GM21526 (cell line): Measurements from ENCODE around the gene RPL11.
"Not testable (repeated sequence)": the region's sequence is repeated elsewhere in the genome, so short reads cannot be mapped to it uniquely, and the experiment has no call there.

Experiments used
- ATAC-seq: cut with Tn5 transposase; IDR thresholded peaks from one replicate; pipeline ENCODE4 v1.9.1; 2021; ENCODE audit warnings: moderate library complexity; ENCODE audit not compliant: unreplicated experiment, low FRiP score

The RPL11 gene

DNA sequence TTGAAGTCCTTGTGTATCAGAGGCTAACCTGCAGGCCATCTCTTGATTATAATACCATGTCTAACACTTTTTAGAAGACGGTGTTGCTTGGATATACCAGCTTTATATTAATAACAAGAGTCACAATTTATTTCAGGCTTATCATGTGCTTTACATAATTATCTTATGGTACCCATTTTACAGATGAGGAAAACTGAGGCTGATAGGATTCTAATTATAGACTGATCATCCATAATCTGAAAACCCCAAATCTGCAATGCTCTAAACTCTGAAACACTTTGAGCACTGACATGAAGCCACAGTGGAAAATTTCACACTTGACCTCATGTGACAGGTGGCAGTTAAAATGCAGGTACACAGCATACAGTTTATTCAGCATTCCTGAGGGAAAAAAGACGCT, 7.2 kb upstream of the RPL11 start:
- no peak for ATAC-seq

DNA sequence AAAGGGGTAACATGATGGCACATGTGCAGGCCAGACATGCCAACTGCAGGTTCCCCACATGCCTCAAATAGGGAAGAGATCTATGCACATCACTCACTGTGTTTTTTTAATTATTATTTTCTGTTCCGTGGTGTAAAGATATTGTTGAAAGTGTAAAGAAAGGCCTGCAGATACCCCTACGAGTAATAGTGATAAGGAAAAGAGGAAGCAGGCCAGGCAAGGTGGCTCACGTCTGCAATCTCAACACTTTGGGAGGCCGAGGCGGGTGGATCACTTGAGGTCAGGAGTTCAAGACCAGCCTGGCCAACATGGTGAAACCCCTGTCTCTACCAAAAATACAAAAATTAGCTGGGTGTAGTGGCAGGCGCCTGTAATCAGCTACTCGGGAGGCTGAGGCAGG, 6.4 kb upstream of the RPL11 start:
- ATAC-seq = not testable (repeated sequence)

DNA sequence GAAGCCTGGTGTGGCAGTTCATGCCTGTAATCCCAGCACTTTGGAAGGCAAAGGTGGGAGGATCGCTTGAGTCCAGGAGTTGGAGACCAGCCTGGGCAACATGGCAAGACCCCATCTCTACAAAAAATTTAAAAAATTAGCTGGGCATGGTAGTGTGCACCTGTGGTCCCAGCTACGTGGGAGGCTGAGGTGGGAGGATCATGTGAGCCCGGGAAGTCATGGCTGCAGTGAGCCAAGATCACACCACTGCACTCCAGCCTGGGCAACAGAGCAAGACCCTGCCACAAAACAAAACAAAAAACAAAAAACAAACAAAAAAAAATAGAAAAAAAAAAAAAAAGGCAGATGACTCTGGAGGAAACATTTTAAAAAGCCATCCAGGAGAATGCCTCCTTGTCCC, 3.9 kb upstream of the RPL11 start:
- ATAC-seq = not testable (repeated sequence)

DNA sequence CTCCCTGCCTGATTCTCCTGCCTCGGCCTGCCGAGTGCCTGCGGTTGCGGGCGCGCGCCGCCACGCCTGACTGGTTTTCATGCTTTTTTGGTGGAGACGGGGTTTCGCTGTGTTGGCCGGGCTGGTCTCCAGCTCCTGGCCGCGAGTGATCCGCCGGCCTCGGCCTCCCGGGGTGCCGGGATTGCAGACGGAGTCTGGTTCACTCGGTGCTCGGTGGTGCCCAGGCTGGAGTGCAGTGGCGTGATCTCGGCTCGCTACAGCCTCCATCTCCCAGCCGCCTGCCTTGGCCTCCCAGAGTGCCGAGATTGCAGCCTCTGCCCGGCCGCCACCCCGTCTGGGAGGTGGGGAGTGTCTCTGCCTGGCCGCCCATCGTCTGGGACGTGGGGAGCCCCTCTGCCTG, 3.3 kb upstream of the RPL11 start:
- ATAC-seq = not testable (repeated sequence)

DNA sequence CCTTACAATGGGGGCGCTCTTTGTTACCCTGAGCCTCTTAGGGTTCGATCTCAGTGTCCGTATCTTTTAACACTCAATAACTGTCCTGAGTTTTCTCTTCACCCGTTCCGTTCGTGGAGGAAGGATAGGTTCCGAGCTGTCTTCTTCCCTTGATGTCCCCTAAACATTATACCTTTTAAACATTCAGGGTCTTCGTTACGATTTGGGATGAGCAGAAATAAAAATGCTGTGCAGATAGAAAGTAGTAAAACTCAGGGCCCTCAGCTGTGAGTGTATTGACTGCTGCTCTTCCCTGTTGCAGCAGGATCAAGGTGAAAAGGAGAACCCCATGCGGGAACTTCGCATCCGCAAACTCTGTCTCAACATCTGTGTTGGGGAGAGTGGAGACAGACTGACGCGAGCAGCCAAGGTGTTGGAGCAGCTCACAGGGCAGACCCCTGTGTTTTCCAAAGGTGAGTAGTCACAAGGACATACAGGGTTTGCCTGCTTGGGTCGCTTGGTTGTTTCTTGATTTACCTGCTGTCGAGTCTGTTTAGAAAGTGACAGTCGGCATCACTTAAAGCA, 784 bp downstream of the RPL11 start:
- ATAC-seq = no peak

DNA sequence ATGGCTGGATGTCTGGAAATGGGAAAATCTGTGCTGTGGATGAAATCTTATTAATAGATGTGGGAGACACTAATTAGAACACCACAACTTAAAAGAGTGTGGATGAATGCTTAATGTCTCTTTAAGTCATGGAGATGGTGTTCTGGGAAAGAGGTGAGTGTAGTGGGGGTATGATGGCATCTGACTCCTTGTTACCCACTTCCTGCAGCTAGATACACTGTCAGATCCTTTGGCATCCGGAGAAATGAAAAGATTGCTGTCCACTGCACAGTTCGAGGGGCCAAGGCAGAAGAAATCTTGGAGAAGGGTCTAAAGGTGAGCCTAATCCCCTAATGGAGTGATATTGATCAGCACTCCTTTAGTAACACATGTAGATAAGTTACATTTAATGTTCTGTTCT, 2.0 kb downstream of the RPL11 start:
- ATAC-seq = no peak

DNA sequence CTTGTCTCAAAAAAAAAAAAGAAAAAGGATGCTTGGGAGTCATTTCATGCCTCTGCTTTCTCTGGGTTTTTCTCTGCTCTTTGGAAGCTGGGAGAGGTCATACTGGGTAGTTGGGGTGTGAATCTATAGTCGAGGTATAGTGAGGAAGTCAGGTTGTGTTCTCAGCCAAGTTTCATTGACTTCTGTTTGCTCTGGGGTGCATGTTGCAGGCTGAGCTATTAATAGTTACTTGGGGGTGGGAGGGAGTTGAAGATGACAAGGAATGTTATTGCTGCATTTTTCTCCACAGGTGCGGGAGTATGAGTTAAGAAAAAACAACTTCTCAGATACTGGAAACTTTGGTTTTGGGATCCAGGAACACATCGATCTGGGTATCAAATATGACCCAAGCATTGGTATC, 2.8 kb downstream of the RPL11 start:
- ATAC-seq = no peak

DNA sequence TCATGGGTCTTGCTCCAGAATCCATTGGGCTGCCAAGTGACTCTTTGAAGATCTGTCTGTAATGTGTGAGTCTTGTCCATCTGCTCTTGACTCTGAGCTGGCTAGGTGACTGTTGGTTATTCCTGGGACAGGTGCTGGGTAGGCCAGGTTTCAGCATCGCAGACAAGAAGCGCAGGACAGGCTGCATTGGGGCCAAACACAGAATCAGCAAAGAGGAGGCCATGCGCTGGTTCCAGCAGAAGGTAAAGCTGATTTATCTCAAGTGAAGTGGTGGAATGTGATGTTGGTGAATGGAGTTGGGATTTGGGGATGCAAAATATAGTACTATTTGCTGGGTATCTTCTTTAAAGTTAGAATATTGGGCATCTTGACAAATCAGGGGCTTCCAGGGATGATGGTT, 4.1 kb downstream of the RPL11 start:
- ATAC-seq = no peak

DNA sequence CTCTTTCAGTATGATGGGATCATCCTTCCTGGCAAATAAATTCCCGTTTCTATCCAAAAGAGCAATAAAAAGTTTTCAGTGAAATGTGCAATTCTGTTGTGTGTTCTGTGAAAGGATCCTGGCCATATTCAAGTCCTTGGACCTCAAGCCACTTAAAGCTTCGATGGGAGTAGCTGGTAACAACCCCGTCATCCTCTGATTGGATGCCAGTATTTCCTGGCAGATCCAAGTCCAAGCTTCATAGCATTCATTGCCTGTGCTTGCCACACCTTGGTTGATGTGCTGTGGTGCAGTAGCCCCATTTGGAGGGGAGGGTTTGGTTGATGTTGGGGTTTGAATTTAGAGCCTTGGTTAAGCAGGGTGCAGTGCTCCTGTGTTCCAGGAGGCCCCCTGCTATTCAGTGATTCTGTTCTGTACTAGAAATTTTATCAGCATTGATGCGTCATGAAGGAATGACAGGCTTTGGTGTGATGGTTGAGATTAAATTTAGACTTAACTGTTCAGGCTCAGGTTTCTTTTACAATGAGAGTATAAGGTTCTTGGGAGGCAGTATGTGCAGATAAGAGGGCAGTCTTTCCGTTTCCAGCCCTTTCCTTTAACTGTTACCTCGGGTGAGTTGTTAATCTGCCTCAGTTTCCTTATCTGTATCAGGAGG, 4.9 kb downstream of the RPL11 start:
- ATAC-seq = no peak

DNA sequence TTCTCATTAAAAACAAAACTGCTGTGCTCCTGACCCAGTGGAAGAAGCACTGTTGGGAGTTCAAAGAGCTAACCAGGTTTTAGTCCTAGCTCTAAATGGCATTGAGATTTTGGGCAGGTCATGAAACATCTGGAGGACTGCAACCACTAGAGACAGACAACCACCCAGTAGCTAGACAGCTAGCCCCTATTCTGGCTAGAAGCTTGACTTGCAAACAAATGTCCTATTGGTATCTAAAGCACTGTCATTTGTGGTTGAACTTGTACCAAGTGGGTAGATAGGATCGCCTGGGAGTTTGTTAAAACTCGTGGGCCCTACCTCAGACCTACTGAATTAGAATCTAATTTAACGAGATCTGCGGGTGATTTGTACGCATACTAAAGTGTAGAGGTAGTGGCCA, 6.9 kb downstream of the RPL11 start:
- ATAC-seq = no peak

DNA sequence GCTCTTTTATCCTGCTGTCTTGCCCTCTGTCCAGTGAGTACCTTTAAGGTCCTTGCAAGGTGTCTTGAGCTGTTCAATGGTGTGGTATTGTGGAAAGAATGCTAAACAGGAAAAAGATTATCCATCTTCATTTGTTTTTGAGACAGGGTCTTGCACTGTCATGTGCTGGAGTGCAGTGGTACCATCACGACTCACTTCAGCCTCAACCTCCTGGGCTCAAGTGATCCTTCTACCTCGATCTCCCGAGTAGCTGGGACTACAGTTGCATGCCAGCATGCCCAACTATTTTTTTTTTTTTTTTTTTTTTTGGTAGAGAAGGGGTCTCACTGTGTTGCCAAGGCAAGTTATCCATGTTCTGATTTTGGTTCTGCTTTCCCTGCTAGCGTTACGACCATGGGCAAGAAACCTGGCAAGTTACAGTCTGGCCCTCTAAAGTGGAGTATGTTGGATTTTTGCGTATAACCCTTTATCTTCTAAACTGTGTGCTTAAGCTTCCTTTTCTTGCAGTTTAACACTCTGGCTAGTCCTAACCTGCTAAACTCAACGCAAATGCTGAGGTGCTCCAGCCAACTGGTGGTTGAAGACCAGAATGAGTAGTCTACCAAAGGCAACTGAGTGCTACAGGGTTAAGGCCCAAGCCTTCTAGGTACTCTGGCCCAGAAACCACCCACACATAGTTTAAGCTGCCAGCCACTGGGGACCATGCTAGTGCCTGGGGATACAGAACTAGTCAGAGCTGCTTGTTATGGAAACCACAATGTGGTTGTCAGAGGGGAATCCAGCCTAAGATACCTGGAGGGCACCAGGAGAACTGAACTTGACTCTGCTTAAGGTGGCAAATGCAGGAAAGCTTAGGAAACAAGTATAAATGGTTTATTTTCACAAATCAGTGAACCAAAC, 7.9 kb downstream of the RPL11 start:
- no peak for ATAC-seq

DNA sequence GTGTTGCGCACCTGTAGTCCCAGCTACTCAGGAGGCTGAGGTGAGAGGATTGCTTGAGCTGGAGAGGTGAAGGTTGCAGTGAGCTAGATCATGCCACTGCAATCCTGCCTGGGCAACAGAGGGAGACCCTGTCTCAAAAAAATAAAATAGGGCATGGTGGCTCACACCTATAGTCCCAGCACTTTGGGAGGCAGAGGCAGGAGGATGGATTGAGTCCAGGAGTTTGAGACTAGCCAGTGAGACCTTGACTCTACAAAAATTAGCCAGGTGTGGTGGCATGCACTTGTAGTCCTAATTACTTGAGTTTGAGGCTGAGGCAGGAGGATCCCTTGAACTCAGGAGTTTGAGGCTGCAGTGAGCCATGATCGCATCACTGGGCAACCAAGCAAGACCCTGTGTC, 9.7 kb downstream of the RPL11 start:
- ATAC-seq = no peak

DNA sequence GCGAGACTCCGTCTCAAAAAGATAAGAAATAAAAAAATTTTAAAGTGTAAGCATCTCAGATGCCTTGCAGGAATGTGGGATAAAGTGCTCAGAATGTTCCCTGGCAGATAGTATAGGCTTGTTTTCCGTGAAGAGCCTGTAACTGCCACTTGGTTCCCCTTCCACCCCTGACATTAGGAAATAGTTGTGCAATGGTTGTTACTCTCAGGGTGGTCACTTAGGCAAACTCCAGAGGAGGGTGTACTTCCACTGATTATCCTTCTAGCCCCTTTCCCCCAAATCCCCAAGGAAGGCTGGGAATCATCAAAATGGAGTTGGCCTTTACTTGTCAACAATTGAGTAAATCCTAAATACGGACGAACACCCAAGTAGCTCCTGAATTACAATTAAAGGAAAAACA, 10.4 kb downstream of the RPL11 start:
- no peak for ATAC-seq

DNA sequence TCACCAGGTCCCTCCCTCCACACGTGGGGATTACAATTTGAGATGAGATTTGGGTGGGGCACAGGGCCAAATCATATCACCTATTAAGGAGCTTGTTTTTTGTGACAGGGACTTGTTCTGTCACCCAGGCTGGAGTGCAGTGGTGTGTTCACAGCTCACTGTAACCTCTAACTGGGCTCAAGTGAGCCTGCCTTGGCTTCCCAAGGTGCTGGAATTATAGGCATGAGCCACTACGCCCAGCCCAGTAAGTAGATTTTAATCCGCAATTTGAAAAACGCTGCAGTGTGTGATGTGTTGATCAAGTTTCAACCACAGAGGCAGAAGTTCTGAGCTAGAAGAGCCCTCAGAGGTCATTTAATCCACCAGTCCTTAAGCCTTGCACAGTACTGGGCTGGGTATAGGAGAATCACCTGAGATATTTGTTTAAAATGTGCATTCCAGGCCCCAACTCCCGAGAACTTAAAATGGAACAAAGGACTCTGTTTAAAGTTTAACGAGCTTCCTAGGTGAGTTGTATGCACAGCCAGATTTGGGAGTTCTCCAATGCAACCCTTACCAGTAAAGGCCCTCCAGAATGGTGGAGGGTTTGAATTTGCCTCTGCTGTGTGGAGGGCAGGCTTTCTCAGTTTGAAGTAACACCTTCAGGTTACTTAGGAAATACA, 13.4 kb downstream of the RPL11 start:
- no peak for ATAC-seq

DNA sequence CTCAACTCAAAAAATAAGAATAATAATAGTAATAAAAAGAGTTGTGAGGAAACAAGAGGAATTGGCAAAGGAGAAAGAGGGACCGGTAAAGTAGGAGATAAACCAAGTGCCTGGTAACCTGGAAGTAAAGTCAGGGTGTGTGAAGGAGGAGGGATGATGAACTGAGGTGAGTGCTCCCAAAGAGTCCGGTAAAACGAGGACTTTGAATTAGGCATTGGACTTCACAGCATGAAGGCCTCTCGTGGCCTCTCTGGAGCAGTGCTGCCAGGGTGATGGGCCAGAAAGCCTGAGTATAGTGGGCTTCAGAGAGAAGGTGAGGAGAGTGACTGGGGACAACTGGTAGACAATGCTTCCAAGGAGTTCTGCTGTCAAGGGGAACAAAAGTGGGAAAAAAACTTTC, 17.6 kb downstream of the RPL11 start:
- no peak for ATAC-seq

DNA sequence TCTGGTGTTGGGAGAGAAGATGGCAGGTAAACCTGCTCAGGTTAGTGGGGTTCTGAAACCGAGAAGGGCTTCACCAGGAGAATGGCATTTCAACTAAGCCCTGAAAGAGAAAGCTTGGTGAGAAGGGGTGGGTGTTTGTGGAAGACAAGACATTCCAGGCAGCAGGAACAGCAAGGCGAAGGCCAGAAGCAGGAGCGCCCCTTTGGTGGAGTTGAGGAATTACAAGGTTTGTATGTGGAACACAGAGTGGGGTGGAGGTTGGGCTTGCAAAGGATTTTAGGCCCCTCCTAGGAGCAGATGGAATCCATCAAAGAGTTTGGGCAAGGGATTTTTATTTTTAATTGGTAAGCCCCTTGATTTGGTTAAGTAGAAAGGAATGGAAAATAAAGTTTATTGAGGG, 26.9 kb downstream of the RPL11 start:
- no peak for ATAC-seq

DNA sequence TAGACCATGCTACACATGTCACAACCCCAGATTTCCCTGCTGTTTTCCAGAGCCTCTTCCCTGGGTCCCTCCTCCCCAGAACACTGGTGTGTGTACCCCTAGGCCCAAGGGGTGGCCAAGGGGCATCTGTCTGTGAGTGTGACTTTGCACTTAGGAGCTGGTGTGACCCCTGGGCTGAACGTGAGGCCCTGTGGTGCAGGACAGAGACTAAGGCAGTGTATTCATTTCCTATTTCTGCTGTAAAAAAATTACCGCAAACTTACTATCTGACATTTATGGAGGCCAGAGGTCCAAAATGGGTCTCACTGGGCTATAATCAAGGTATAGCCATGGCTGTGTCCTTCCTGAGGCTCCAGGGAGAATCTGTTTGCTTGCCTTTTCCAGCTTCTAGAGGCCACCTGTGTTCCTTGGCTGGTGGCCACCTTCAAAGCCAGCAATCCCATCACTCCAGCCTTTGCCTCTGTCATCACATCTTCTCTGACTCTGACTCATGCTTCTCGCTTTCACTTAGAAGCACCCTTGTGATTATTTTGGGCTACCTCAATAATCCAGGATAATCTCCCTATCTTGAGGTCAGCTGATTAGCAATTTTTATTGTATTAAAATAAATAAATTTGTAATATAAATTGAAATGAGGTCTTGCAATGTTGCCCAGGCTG, 27.7 kb downstream of the RPL11 start:
- ATAC-seq = no peak

DNA sequence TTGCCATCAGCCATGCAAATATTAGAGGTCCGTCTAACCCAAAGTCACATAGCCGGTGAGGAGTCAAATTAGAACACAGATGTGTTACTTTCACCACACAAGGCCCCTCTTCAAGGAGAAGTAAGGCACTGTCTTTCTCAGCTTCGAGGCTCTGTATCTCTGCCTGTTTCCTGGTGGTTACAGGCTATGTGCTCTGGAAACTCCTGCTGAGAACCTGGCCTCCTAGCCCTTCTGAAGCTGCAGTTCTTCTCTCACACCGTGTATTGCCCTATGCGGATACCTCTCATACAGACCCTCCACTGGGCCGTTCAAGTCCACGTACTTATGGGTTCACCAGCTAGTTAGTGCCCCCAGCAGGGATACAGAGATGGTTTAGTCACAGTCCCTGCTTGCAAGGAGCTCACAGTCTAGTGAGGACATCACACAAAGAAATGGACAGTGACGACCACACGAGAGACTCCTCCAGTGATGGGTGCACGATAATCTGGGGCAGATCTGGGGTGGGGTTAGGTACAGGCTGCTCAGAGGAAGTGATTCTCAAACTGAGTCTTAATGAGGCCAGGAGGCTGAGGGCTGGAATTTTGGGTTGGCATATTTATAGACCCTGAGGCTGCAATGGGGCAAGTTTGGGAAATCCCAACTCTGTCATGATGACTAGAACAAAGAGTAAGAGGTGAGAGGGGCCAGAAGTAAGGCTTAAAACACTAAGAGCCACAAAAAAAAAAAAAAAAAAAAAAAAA, 28.8 kb downstream of the RPL11 start:
- no peak for ATAC-seq

DNA sequence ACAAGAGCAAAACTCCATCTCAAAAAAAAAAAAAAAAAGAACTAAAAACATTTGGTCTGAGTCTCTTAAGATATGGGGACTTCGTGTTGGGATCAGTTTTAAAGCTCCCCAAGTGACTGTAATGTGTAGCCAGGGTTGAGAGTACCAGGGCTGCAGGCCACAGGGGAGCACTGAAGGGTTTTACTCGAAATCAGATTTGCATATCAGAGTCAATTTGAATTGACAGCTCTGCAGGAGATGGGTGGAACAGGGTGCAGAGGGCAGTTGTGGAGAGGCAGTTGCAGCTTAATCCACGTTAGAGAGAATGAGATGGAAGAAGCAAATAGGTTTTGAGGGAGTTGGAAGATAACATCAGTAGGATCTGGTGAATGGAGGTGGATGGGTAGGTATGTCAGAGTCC, 31.0 kb downstream of the RPL11 start:
- ATAC-seq = no peak

DNA sequence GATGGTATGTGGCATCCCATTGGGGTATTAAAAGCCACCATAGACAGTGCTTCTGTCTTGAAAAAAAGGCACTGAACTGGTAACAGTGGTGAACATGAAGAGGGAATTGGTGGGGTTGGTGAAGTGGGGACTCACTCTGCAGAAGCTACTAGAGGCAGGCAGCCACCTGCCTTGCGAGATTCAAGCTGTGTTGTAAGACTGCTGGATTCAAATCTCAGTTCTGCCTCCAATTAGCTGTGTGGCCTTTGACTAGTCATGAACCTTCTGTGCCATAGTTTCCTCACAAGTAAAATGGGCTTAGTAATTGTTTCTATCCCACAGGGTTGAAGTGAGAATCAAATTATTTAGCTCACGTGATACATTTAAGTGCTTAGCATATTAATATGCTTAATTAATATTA, 35.1 kb downstream of the RPL11 start:
- no peak for ATAC-seq
